RWPE2 (cell line): ENCODE measurements around the gene OLIG1.

Experiments used
- ATAC-seq: fragments of 200-7000 bp; cut with Tn5 transposase; 3 replicates; pipeline ENCODE4 v1.9.1; 2021; ENCODE audit warnings: low read depth
- DNase-seq: peaks from one replicate; pipeline ENCODE4 v3.0.0-alpha.2; 2020; ENCODE audit warnings: low spot score
- H3K27ac ChIP-seq: fragments of 450-650 bp; 2 replicates; pipeline ENCODE4 v1.5.1; 2017; ENCODE audit warnings: mild to moderate bottlenecking; ENCODE audit not compliant: poor library complexity, severe bottlenecking
- H3K27me3 ChIP-seq: fragments of 250-450 bp; sonication (Bioruptor Pico); 2 replicates; pipeline ENCODE4 v1.5.1; 2021; ENCODE audit warnings: mild to moderate bottlenecking, moderate library complexity; ENCODE audit not compliant: insufficient read depth, poor library complexity, severe bottlenecking
- H3K36me3 ChIP-seq: fragments of 250-450 bp; sonication (Bioruptor Pico); 2 replicates; pipeline ENCODE4 v1.5.1; 2020; ENCODE audit warnings: low read depth, mild to moderate bottlenecking, moderate library complexity
- H3K4me1 ChIP-seq: fragments of 250-450 bp; sonication (Bioruptor Pico); 2 replicates; pipeline ENCODE4 v1.5.1; 2021; ENCODE audit warnings: mild to moderate bottlenecking, moderate library complexity; ENCODE audit not compliant: insufficient read depth, poor library complexity, severe bottlenecking
- H3K4me3 ChIP-seq: fragments of 250-450 bp; sonication (Bioruptor Pico); 2 replicates; pipeline ENCODE4 v1.5.1; 2021; ENCODE audit warnings: mild to moderate bottlenecking, moderate library complexity; ENCODE audit not compliant: severe bottlenecking
- H3K9me3 ChIP-seq: fragments of 250-450 bp; sonication (Bioruptor Pico); 2 replicates; pipeline ENCODE4 v1.5.1; 2021; ENCODE audit warnings: mild to moderate bottlenecking, moderate library complexity; ENCODE audit not compliant: severe bottlenecking
- CTCF ChIP-seq: fragments of 450-650 bp; IDR thresholded peaks from one replicate; pipeline ENCODE4 v1.5.1; 2017; ENCODE audit warnings: mild to moderate bottlenecking, moderate library complexity; ENCODE audit not compliant: poor library complexity, severe bottlenecking

OLIG1 gene

DNA sequence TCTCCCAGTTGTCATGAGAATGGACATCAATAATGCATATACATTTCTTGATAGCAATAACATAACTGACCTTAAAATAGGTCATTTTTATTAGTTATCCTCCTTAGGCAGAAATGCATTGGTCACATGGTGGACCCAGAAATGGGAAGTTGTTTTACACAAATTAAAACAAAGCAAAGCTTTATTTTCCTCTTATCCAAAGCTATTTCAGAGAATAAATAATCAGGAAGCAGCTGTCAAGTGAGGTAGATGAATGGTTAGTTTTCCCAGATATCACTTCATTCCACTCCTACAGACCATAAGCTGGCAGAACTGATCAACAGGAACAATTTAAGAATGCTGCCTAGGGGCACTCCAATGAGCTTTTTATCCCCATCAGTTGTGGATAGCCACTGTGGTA lies 16.0 kb upstream of the OLIG1 start:
- H3K4me3 ChIP-seq: no peak overlapping the region
- H3K4me1 ChIP-seq: no peaks in the 10 kb centered on the region
- H3K27me3 ChIP-seq: peaks cover 11% of the 10 kb centered on the region
- ATAC-seq (no peak), DNase-seq (no peak)
- no peaks in the 10 kb centered on the region for H3K36me3 ChIP-seq
- no peak for TF ChIP-seq CTCF
- H3K9me3 ChIP-seq: no peaks in the 10 kb centered on the region
- no peak overlapping the region for H3K27ac ChIP-seq

GRCh38 chr21:33055991-33056390 lies 13.9 kb upstream of the OLIG1 start:
- no peak overlapping the region for H3K27ac ChIP-seq
- H3K4me1 ChIP-seq: no peaks in the 10 kb centered on the region
- TF ChIP-seq CTCF: no peak
- no peak for DNase-seq
- ATAC-seq: no peak
- no peaks in the 10 kb centered on the region for H3K36me3 ChIP-seq
- H3K4me3 ChIP-seq: no peak overlapping the region
- peaks cover 7% of the 10 kb centered on the region for H3K27me3 ChIP-seq
- no peaks in the 10 kb centered on the region for H3K9me3 ChIP-seq

DNA sequence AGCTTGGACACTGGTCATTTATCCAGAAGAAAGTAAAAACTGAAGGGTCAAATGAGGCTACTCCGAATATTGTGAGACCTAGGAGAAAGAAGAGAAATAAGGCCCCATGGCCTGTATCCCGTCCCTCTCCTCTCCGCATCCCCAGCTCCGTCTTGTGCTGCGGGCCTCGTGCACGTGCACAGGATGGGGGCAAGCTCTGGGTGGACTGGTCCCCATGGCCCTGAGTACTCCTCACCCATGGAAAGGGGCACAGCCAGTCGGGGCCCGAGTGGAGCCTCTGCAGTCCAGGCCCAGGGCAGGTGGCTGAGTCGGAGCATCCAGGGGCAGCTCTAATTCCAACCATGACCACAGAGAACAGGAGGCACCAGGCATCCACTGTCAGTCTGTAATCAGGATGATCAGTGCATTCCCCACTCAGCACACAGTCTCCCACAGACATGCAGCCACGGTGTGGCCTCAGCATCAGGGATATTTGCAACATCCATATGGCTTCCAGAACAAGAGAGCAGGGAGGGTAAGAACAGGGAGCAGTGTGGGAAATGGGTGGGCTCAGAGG lies 12.5 kb upstream of the OLIG1 start:
- no peaks in the 10 kb centered on the region for H3K36me3 ChIP-seq
- no peak overlapping the region for H3K27ac ChIP-seq
- no peaks in the 10 kb centered on the region for H3K9me3 ChIP-seq
- H3K4me3 ChIP-seq: no peak overlapping the region
- ATAC-seq (no peak), DNase-seq (no peak)
- no peak for TF ChIP-seq CTCF
- H3K4me1 ChIP-seq: no peaks in the 10 kb centered on the region
- H3K27me3 ChIP-seq: peaks cover 7% of the 10 kb centered on the region

GRCh38 chr21:33058527-33058926 lies 11.4 kb upstream of the OLIG1 start:
- DNase-seq (no peak), ATAC-seq (no peak)
- H3K27me3 ChIP-seq: peaks cover 9% of the 10 kb centered on the region
- no peak for TF ChIP-seq CTCF
- H3K9me3 ChIP-seq: no peaks in the 10 kb centered on the region
- no peak overlapping the region for H3K4me3 ChIP-seq
- H3K36me3 ChIP-seq: no peaks in the 10 kb centered on the region
- H3K4me1 ChIP-seq: no peaks in the 10 kb centered on the region
- H3K27ac ChIP-seq: no peak overlapping the region

- no peaks in the 10 kb centered on the region for H3K4me1 ChIP-seq
- ATAC-seq: no peak
- no peak overlapping the region for H3K27ac ChIP-seq
- DNase-seq: no peak
- H3K36me3 ChIP-seq: no peaks in the 10 kb centered on the region
- H3K27me3 ChIP-seq: peaks cover 13% of the 10 kb centered on the region
- no peak overlapping the region for H3K4me3 ChIP-seq
- TF ChIP-seq CTCF: no peak
- no peaks in the 10 kb centered on the region for H3K9me3 ChIP-seq
Observed at GRCh38 chr21:33058957-33059356, 11.0 kb upstream of the OLIG1 start.
